Measurements from ENCODE around the gene NR0B1. TPM values are rescaled to one million over a fixed set of nuclear protein-coding genes. Genes with fewer than 3 reads are reported as not detected.

Gene NR0B1
- total and polyA plus RNA-seq, 2 experiments from 2014 or later, result 0.23 to 0.63 TPM

GRCh38 chrX:30262763-30263162 lies 46.4 kb downstream of the NR0B1 start:
- no peaks in the 10 kb centered on the region for H3K36me3 ChIP-seq (replicated peaks; ENCODE audit: insufficient read depth, low read depth)
- no peak overlapping the region for H3K27ac ChIP-seq
- no peak overlapping the region for H3K4me2 ChIP-seq
- DNase-seq (ENCODE audit: low spot score), result no peak
- H3K9me3 ChIP-seq (ENCODE audit: low read depth), result no peaks in the 10 kb centered on the region
- no peaks in the 10 kb centered on the region for H3K4me1 ChIP-seq (ENCODE audit: insufficient read depth)
- H3K79me2 ChIP-seq, result no peaks in the 10 kb centered on the region
- H2AFZ ChIP-seq, result no peak overlapping the region
- no peak overlapping the region for H3K4me3 ChIP-seq
- no peak for TF ChIP-seq EZH2phosphoT487 (IDR thresholded peaks at IDR 0.05; ENCODE audit: low read depth, severe bottlenecking, unreplicated experiment)
- TF ChIP-seq EZH2 (IDR thresholded peaks at IDR 0.05; ENCODE audit: borderline replicate concordance), result no peak
- no peak for TF ChIP-seq CTCF (IDR thresholded peaks at IDR 0.05; ENCODE audit: poor library complexity)
- H3K9me2 ChIP-seq (replicated peaks; ENCODE audit: insufficient read depth), result no peaks in the 10 kb centered on the region
- whole genome bisulfite sequencing (ENCODE audit: low lambda C conversion rate, missing lambda C conversion rate), result 75% methylated on average over 1 of the region's 1 CpG
- H3K27me3 ChIP-seq, result no peaks in the 10 kb centered on the region
- no peaks in the 10 kb centered on the region for H4K20me1 ChIP-seq (ENCODE audit: insufficient read depth, poor library complexity, severe bottlenecking)

- Histone ChIP-seq H3K4me3 (no peak overlapping the region), H3K4me2 (no peak overlapping the region), H3K27me3 (no peaks in the 10 kb centered on the region), H3K9me3 (ENCODE audit: low read depth) (no peaks in the 10 kb centered on the region), H3K36me3 (replicated peaks; ENCODE audit: insufficient read depth, low read depth) (no peaks in the 10 kb centered on the region), H4K20me1 (ENCODE audit: insufficient read depth, poor library complexity, severe bottlenecking) (no peaks in the 10 kb centered on the region), H3K9me2 (replicated peaks; ENCODE audit: insufficient read depth) (no peaks in the 10 kb centered on the region), H3K79me2 (no peaks in the 10 kb centered on the region), H2AFZ (no peak overlapping the region), H3K27ac (no peak overlapping the region), H3K4me1 (ENCODE audit: insufficient read depth) (no peaks in the 10 kb centered on the region)
- TF ChIP-seq CTCF (IDR thresholded peaks at IDR 0.05; ENCODE audit: poor library complexity), result no peak
- TF ChIP-seq EZH2phosphoT487 (IDR thresholded peaks at IDR 0.05; ENCODE audit: low read depth, severe bottlenecking, unreplicated experiment), result no peak
- TF ChIP-seq EZH2 (IDR thresholded peaks at IDR 0.05; ENCODE audit: borderline replicate concordance), result no peak
- no peak for DNase-seq (ENCODE audit: low spot score)
Measured at GRCh38 chrX:30261012-30261411, 48.2 kb downstream of the NR0B1 start.

GRCh38 chrX:30259927-30260326 lies 49.3 kb downstream of the NR0B1 start:
- Histone ChIP-seq H4K20me1 (ENCODE audit: insufficient read depth, poor library complexity, severe bottlenecking) (no peaks in the 10 kb centered on the region), H3K9me3 (ENCODE audit: low read depth) (no peaks in the 10 kb centered on the region), H3K27me3 (no peaks in the 10 kb centered on the region), H3K4me2 (no peak overlapping the region), H3K27ac (no peak overlapping the region), H2AFZ (no peak overlapping the region), H3K79me2 (no peaks in the 10 kb centered on the region), H3K4me1 (ENCODE audit: insufficient read depth) (no peaks in the 10 kb centered on the region), H3K36me3 (replicated peaks; ENCODE audit: insufficient read depth, low read depth) (no peaks in the 10 kb centered on the region), H3K9me2 (replicated peaks; ENCODE audit: insufficient read depth) (no peaks in the 10 kb centered on the region), H3K4me3 (no peak overlapping the region)
- no peak for DNase-seq (ENCODE audit: low spot score)
- 53% methylated on average over 2 of the region's 2 CpGs for WGBS (ENCODE audit: low lambda C conversion rate, missing lambda C conversion rate)
- TF ChIP-seq CTCF (IDR thresholded peaks at IDR 0.05; ENCODE audit: poor library complexity), result no peak
- no peak for TF ChIP-seq EZH2 (IDR thresholded peaks at IDR 0.05; ENCODE audit: borderline replicate concordance)
- no peak for TF ChIP-seq EZH2phosphoT487 (IDR thresholded peaks at IDR 0.05; ENCODE audit: low read depth, severe bottlenecking, unreplicated experiment)

Other genes with a start within 250 kb of the NR0B1 start
- not detected in 2 replicates for gene MAGEB2, start 93.8 kb downstream of the NR0B1 start, total RNA-seq
- not detected in 2 replicates for gene MAGEB2, start 93.8 kb downstream of the NR0B1 start, polyA plus RNA-seq
- gene MAGEB3, start 78.7 kb downstream of the NR0B1 start, total RNA-seq, result not detected in 2 replicates
- gene MAGEB3, start 78.7 kb downstream of the NR0B1 start, polyA plus RNA-seq, result not detected in 2 replicates
- not detected in 2 replicates for gene MAGEB4, start 67.4 kb downstream of the NR0B1 start, total RNA-seq
- not detected in 2 replicates for gene MAGEB4, start 67.4 kb downstream of the NR0B1 start, polyA plus RNA-seq
- not detected in 2 replicates for gene MAGEB1, start 62.2 kb downstream of the NR0B1 start, total RNA-seq
- not detected in 2 replicates for gene MAGEB1, start 62.2 kb downstream of the NR0B1 start, polyA plus RNA-seq

All from hepatocyte (in vitro differentiated cells).